HL-60 (cell line): ENCODE data around the gene GPR149.

Experiments used
- CTCF ChIP-seq: IDR thresholded peaks from one replicate; pipeline ENCODE4 v1.5.1; 2011; ENCODE audit warnings: low read length, control low read depth, inconsistent platforms; ENCODE audit not compliant: insufficient read depth
- POLR2AphosphoS5 ChIP-seq: IDR thresholded peaks from 2 replicates; pipeline ENCODE4 v1.6.1; 2012; ENCODE audit warnings: low read depth

DNA sequence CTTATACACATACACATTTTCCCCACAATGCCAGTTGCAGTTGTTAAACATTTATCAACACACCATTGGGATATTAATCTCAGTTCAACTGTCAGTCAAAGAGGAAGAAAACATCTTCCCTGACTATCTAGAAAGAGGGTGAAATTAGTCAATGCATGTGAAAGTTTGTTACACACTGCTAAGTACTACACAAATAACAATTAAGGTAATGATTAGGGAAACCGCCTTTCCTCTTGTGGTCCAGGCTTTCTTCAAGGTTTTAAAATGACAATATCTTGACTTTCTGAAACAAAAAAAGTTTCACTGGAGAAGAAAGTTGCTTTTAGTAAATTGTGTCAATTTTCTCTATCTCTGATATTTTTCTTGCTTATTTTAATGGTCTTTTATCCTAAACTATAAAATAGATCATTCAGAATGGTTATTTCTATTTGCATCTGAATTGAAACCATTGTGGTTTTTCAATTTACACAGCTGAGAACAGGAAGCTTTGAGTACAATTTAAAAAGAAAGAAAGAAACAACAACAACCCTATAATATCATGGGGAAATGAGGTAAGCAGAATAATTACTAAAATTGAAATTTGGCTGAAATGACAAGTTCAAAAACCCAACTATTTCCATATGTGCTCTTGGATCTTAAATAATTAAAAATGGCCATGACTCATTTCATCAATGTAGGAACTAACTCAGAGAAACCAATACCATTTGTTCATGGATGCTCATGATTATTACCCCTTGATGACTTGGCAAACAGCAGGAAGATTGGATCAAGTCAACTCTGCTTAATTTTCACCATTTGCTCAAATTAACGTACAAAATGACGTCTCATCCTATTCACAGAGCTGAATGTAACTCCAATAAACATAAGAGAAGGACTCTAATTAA is 31.7 kb downstream of the GPR149 start:
- TF ChIP-seq POLR2AphosphoS5 = no peak
- no peak for TF ChIP-seq CTCF
